ENCODE measurements around the gene CACNB4.

GRCh38 chr2:152126664-152127063, 27.8 kb upstream of the CACNB4 start:
- TF ChIP-seq POLR2A (IDR thresholded peaks at IDR 0.05) = no peak
- TF ChIP-seq CTCF (IDR thresholded peaks at IDR 0.05) = no peak
